NCI-H1048 (cell line): ENCODE measurements around the gene DHRSX.
"Not testable (repeated sequence)": the region's sequence is repeated elsewhere in the genome, so short reads cannot be mapped to it uniquely, and the experiment has no call there.

Experiments used
- DNase-seq: peaks from one replicate; lab custom pipeline; 2025; lab: John Stamatoyannopoulos, UW

Gene DHRSX

DNA sequence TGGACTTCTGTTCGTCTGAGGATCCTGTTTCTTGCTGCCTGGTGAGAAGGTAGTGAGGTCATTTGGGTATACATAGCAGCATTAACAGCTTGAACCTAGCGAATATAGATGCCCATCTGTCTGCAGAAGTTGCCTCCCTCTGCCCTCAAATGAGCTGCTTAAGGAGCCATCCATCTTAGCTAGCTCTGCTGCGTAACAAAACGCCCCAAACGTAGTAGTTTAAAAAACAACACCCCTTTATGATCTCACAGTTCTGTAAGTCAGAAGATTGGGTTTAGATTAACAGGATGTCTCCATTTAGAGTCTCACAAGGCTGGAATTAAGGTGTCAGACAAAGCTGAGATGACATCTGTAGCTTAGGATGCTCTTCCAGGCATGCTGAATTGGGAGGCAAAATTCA lies 185.3 kb downstream of the DHRSX start:
- DNase-seq = no peak

DNA sequence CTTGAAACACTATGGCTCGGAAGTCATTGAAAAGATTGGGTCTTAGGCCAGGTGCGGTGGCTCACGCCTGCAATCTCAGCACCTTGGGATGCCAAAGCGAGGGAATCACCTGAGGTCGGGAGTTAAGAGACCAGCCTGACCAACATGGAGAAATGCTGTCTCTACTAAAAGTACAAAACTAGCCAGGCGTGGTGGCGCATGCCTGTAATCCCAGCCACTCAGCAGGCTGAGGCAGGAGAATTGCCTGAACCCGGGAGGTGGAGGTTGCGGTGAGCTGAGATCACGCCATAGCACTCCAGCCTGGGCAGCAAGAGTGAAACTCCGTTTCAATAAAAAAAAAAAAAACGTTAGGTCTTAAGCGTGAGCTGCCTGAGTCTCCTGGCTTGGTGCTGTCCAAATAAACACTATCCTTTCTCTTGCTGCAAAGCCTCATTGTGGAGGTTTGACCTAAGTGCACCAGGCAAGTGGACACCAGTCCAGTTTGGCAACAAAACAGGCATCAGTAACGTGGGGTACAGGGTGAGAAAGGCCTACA lies 185.9 kb downstream of the DHRSX start:
- DNase-seq = no peak

DNA sequence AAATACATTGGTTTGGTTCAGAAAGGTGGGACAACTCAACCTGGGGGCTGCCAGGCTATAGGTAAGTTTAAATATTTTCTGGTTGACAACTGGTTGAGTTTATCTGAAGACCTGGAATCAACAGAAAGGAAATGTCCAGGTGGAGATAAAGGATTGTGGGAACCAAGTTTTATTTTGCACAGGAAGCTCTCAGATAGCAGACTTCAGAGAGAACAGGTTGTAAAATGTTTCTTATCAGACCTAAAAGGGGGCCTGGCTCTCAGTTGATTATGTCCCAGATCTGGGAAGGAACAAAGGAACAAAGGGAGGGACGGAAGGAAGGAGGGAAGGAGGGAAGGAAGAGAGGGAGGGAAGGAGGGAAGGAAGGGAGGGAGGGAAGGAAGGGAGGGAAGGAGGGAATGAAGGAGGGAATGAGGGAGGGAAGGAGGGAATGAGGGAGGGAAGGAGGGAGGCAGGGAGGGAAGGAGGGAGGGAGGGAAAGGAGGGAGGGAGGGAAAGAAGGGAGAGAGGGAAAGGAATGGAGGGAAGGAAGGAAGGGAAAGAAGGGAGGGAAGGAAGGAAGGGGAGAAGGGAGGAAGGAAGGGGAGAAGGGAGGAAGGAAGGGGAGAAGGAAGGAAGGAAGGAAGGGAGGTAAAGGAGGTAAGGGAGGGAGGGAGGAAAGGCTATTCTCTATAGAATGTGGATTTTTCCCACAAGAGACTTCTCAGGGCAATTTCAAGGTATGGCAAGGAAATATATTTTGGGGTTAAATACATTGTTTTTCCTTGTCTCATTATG lies 186.7 kb downstream of the DHRSX start:
- DNase-seq = no peak

DNA sequence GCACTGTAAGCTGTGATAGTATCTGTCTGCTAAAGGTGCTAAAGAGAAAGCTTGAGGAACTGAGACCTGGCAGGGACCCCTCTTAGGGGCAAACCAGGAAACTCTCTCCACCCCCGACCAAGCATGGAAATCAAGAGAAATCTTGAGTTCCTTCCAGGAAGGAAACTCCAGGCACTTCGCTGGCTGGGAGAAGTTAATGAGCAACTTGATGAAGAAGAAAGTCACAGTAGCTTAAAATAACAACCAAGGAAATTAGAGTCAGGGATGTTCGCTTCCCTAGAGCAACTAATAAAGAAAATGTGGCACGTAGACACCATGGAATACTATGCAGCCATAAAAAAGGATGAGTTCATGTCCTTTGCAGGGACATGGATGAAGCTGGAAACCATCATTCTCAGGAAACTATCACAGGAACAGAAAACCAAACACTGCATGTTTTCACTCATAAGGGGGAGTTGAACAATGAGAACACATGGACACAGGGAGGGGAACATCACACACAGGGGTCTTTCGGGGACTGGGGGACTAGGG lies 188.7 kb downstream of the DHRSX start:
- not testable (repeated sequence) for DNase-seq

DNA sequence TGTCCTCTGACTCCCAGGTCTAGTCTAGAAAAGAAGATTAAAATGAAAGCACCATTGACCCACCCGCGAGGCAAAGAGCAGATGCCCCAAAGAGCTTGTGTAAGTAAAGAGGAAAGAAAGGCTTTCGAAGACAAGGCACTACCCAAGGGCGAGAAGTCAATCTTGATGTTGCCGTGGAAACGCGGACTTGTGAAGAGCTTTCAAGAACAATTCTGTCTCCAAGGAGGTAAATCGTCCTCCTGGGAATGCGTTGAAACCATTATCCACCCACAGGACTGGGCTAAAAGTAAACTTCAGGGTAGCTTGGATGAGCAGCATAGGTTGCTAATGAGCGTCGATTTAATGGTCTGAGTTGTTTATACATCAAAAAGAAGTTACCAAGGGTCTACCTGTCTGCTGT lies 189.3 kb downstream of the DHRSX start:
- DNase-seq = no peak

DNA sequence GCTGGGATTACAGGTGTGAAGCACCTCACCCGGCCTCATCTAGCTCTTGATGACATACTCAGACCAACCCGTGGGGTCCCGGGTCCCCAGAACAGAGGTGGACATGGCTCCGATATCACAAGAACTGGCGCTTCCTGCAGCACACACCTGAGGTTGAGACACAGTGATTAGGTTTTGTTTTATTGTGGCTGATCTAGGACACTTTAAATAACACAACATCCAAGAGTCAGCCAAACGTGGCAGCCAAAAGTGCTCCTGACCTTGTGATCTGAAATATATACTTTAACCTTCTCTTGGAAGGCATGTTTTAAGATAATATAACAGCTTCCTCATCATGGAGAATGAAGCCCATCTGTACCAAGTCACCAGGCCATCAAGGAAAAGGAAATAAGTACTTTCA lies 198.9 kb downstream of the DHRSX start:
- DNase-seq = no peak

DNA sequence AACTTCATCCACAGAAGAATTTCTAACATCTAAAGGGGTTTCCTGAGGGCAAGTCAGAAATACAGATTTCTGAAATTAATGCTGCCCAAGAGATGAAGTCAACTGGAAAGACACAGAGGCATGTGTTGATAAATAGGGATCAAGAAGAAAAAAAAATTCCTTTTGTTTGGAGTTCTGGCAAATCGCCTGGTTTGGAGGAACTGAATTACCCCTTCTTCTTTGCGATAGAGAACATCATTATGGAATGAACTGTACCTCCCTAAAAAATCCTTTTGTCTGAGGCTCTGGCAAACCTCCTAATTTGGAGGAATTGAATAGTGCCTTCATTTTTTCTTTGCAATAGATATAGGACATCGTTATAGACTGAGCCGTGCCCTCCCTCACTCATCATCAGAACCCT lies 200.9 kb downstream of the DHRSX start:
- DNase-seq = no peak

DNA sequence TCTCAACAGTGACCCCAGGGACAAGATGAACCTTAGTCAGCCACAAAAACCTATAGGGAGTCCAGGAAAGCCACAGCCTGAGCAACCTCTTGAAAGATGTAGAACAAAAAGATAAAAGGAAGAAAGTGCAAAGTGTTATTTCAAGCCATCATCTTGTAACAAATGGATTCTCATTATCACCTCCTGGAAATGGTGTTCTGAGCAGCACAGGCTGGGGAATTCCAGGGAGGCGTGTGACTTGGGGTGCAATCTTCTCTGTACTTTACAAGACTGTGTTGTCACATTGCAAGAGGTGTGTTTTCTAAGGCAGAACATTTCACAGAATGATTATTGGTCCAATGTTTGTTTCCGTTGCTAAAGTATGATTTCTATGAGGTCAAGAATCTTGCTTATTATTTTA lies 214.0 kb downstream of the DHRSX start:
- DNase-seq = no peak

DNA sequence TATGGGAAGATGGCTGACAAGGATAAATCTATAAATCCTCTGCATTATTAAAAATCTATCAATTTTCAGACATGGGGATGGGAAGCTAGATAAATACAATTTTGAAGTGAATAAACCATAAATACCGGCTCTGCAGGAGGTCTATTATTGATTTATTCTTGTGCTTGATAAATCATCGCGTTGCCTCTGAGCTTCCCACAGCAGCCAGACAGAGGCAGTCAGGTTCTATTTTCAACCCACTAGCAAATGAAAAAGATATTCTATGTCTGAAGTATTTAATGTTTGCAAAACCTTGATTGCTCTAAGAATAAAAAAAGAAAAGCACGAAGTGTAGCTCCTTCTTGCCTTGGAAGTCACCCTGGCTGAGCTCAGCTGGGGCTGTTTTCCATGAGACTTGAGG lies 216.2 kb downstream of the DHRSX start:
- no peak for DNase-seq

DNA sequence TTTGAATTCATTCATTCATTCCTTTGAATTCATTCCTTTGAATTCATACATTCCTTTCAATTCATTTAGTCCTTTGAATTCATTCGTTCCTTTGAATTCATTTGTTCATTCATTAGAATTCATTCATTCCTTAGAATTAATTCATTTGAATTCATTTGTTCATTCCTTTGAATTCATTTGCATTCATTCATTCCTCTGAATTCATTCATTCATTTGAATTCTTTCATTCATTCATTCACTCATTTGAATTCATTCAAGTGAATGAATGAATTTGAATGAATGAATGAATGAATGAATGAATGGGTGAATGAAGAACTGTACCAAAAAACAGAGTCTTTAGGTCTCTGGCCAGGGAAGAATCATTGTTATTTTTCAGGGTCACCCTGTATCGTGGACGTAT lies 216.6 kb downstream of the DHRSX start:
- no peak for DNase-seq

DNA sequence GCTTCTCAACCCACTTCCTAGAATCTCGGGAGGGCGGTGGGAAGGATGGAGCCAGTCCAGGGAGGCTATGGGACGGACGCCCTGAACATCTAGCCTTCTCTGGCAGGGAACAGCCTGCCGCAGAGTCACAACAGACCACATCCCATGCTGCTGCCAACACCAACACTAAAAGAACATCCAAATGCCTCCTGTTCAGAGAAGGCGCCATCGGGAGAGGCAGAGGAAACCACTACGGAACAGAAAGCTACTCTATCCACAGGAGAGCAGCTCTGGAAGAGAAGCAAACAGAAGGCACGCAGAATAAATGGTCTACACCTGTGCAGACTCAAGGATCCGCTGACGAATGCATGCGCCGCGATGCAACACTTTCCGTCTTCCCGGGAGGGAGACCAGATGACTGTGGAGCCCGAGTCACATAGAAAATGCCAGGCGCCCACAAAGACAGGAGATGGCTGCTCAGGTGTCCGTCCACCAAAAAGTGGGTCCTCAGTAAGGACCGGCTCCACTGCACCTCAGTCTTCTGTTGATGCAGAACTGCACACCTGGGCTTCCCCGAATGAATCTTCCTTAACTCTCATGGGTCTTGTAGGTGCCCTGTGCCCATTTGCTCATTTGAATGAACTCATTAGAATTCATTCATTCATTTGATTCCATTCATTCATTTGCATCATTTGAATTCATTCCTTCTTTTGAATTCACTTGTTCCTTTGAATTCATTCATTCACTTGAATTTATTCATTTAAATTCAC lies 217.5 kb downstream of the DHRSX start:
- DNase-seq = no peak

DNA sequence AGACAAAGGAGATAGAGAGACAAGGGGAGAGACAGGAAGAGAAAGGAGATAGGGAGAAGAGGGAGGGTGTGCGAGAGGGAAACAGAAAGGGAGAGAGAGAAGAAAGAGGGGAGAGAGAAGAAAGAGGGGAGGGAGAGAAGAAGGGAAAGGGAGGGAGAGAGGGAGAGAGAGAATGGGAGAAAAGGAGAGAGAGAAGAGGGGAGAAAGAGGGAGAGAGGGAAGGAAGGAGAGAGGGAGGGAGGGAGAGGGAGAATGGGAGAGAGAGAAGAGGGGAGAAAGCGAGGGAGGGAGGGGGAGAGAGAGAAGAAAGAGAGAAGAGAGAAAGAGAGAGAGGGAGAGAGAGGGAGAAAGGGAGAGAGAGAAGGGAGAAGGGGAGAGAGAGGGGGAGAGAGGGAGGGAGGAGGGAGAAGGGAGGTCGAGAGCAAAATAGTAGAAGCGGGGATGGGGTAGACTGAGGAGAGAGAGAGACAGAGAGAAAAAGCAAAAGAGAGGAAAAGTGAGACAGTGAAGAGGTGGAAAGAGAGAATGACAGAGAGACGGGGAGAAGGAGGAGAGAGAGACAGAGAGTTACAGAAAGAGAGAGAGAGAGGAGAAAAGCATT lies 218.2 kb downstream of the DHRSX start:
- no peak for DNase-seq

DNA sequence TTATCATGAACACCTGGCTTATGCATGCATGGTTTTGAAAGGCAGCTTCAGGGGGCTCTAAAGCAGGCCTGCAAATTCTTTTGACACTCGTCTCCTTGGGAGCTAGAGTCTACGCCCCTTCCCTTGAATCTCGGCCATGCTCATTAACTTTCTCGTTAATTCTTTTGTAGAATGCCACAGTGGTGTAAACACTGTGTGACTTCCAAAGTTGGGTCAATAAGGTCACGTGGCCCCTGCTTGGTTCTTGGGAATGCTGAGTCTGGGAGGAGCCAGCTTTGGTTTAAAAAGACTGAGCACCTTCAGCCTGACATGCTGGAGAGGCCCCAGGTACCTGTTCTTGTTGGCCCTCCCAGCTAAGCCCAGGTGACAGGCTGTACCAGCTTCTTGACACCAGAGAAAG lies 228.4 kb downstream of the DHRSX start:
- DNase-seq = no peak

DNA sequence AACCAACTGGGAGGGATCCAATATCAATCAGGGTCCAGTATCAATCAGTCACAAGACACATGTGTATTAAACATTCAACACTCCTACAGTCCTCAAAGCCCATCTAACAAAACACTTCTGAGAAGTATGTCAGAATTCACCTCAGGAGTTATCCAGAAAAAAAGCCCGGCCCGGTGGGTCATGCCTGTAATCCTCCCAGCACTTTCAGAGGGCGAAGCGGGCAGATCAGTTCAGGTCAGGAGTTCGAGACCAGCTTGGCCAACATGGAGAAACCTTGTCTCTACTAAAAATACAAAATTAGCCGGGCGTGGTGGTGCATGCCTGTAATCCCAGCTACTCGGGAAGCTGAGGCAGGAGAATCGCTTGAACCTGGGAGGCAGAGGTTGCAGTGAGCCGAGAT lies 229.2 kb downstream of the DHRSX start:
- DNase-seq = not testable (repeated sequence)

DNA sequence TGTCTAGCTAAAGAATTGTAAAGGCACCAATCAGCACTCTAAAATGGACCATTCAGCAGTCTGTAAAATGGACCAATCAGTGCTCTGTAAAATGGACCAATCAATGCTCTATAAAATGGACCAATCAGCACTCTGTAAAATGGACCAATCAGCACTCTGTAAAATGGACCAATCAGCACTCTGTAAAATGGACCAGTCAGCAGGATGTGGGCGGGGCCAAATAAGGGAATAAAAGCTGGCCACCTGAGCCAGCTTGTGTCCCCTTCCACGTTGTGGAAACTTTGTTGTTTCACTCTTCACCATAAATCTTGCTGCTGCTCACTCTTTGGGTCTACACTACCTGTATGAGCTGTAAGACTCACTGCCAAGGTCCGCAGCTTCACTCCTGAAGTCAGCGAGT lies 230.0 kb downstream of the DHRSX start:
- DNase-seq = not testable (repeated sequence)

DNA sequence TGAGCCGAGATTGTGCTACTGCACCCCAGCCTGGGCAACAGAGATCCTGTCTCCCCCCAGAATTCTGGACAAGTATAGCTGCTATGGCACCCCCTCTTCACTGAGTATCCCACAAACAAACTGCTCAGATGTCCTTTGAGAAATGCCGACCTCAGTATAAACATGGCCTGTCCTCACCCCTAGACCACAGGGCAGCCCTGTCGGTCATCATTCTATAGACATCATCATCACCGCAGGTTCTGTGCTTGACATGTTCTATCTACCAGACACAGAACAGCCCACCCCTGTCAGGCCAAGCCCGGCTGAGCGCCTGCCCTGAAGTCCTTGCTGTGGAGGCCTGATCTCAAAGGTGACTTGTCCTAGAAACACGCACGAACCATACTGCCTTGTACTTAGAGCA lies 232.9 kb downstream of the DHRSX start:
- no peak for DNase-seq

DNA sequence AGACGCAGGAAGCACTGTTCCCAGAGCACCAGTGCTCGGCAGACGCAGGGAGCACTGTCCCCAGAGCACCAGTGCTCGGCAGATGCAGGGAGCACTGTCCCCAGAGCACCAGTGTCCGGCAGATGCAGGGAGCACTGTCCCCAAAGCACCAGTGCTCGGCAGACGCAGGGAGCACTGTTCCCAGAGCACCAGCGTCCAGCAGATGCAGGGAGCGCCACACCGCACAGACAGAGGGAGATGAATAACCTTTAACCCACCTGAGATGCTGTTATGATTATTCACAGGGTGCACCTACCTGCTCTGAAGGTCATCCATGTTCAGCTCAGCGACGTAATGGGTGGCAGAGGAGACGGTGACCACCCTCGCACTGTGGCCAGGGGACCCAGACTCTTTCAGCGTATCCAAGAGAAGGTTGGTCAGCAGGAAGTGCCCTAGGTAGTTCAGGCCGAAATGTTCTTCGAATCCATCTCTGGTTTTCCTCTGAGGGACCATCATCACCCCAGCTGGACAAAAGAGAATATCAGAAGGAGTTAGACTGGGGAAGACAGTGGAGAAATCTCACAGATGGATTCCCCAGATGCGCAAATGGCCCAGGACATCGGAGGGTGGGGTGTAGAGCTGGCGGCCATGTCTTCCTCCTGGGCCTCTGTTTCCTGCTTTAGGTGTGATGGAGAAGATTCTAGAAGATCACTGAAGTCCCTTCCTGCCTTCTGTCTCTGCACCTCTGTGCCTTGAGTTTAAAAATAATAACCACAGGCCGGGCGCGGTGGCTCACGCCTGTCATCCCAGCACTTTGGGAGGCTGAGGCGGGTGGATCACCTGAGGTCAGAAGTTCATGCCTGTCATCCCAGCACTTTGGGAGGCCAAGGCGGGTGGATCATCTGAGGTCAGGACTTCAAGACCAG lies 234.1 kb downstream of the DHRSX start:
- DNase-seq = no peak

DNA sequence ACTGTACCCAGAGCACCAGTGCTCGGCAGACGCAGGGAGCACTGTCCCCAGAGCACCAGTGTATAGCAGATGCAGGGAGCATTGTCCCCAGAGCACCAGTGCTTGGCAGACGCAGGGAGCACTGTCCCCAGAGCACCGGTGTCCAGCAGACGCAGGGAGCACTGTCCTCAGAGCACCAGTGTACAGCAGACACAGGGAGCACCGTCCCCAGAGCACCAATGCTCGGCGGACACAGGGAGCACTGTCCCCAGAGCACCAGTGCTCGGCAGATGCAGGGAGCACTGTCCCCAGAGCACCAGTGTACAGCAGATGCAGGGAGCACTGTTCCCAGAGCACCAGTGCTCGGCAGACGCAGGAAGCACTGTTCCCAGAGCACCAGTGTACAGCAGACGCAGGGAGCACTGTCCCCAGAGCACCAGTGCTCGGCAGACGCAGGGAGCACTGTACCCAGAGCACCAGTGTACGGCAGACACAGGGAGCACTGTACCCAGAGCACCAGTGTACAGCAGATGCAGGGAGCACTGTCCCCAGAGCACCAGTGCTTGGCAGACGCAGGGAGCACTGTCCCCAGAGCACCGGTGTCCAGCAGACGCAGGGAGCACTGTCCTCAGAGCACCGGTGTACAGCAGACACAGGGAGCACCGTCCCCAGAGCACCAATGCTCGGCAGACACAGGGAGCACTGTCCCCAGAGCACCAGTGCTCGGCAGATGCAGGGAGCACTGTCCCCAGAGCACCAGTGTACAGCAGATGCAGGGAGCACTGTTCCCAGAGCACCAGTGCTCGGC lies 234.9 kb downstream of the DHRSX start:
- not testable (repeated sequence) for DNase-seq

DNA sequence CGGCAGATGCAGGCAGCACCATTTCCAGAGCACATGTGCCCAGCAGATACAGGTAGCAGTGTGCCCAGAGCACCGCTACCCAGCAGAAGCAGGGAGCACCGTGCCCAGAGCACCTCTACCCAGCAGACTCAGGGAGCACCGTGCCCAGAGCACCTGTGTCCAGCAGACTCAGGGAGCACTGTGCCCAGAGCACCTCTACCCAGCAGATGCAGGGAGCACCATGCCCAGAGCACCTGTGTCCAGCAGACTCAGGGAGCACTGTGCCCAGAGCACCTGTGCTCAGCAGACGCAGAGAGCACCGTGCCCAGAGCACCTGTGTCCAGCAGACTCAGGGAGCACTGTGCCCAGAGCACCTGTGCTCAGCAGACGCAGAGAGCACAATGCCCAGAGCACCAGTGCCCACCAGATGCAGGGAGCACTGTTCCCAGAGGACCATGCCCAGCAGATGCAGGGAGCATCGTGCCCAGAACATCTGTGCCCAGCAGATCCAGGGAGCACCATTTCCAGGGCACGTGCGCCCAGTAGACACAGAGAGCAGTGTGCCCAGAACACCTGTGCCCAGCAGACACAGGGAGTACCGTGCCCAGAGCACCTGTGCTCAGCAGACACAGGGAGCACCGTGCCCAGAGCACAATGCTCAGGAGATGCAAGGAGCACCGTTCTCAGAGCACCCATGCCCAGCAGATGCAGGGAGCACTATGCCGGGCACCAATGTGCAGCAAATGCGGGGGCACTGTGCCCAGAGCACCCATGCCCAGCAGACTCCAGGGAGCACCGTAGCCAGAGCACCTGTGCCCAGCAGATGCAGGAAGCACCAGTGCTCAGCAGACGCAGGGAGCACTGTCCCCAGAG lies 236.4 kb downstream of the DHRSX start:
- DNase-seq = no peak

DNA sequence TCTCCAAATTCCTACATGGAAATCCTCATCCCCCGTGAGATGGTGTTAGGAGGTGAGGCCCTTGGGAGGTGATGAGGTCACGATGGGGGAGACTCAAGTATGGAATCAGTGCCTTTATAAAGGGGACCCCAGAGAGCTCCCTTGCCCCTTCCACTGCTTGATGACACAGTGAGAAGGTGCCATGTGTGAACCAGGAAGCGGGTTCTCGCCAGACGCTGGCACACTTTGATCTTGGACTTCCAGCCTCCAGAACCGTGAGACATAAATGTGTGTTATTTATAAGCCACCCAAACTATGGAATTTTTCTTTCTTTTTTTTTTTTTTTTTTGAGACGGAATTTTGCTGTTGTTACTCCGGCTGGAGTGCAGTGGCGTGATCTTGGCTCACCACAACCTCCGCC lies 237.6 kb downstream of the DHRSX start:
- DNase-seq = no peak
